Pancreas (tissue), 10 donors: ENCODE measurements around the gene IGFBP5. TPM values are rescaled to one million over a fixed set of nuclear protein-coding genes. Genes with fewer than 3 reads are reported as not detected.
A peak's percentile ranks its signal among the peaks of the same experiment; 100 is the strongest.

Source experiments
- ATAC-seq, 4 donors: fragments of 200-7000 bp; cut with Tn5 transposase; one replicate each; pipeline versions ENCODE4 v1.8.0 to v1.9.1; 2020; ENCODE audit warnings: mild to moderate bottlenecking in 4 of 4, moderate library complexity in 4 of 4
- DNase-seq, 6 donors: peaks; one replicate each; pipeline ENCODE4 v3.0.0-alpha.2; 2020
- FAIRE-seq: peaks from 2 replicates; lab custom pipeline; 2012; peaks lifted over from hg19 to GRCh38; lab: Jason Lieb, UNC
- H3K27ac ChIP-seq, 4 donors: fragments of 200-600 bp; sonication (generic); 1 replicate in 3 of 4; 2 replicates in 1 of 4; pipeline versions ENCODE4 v1.5.0 to v1.8.0; 2020
- H3K27me3 ChIP-seq, 4 donors: fragments of 200-600 bp; one replicate each; pipeline ENCODE4 v1.8.0; 2021
- H3K36me3 ChIP-seq, 3 donors: fragments of 200-600 bp; sonication (generic) in 1 of 3; one replicate each; pipeline versions ENCODE4 v1.5.0 to v1.8.0; 2020 to 2021
- H3K4me1 ChIP-seq, 3 donors: fragments of 200-600 bp; one replicate each; pipeline ENCODE4 v1.8.0; 2021
- H3K4me3 ChIP-seq, 4 donors: fragments of 200-600 bp; sonication (generic) in 2 of 4; one replicate each; pipeline versions ENCODE4 v1.5.0 to v1.8.0; 2020 to 2021
- H3K9me3 ChIP-seq, 4 donors: fragments of 200-600 bp; one replicate each; pipeline ENCODE4 v1.8.0; 2021
- CTCF ChIP-seq, 4 donors: fragments of 200-600 bp; sonication (generic) in 3 of 4; IDR thresholded peaks; one replicate each; pipeline versions ENCODE4 v1.5.0 to v1.8.0; 2021; ENCODE audit warnings: antibody characterized with exemption in 4 of 4
- WGBS, 2 donors: extraction: QIAGEN DNeasy Blood & Tissue Kit; methylation state at CpG; one replicate each; pipeline ENCODE4 v1.1.7; 2013; 5-methylcytosine and 5-hydroxymethylcytosine counted together
- intact Hi-C, 3 donors: fragments of 100-400 bp; cut with DNase I; formaldehyde crosslinking; loops; one replicate each; pipeline versions ENCODE4 v1.11.1 to v1.14.2; 2022
- polyA plus RNA-seq, 2 donors: library from polyadenylated mRNA; stranded (reverse); fragments of 200-250 nt; gene quantifications; one replicate each; pipeline ENCODE4 v1.2.3, GENCODE V29; 2013
- total RNA-seq, 6 donors: library from RNA; stranded (reverse); fragmentation: NEBNext Ultra II Directional in 4 of 6; extraction: Animal tissue kit (Norgen Biotek cat#: 25700) in 4 of 6; gene quantifications; one replicate each; pipeline versions ENCODE4 v1.2.1 to v1.2.4, GENCODE V29; 2021 to 2023
- donor health status: healthy with polysubstance abuse.
- donor health status: DM: no; HTN: no; CAD: no; lungs with moderate emphysema.
- donor health status: DM: no; HTN: no; CAD: no.
- donor health status: control.
- donor health status: control.
- donor health status: Bipolar disorder and iron deficiency.
- donor health status: DM: yes; HTN: yes; CAD: no.
- donor health status: DM: no; HTN: no; CAD: no.
- donor health status: DM: no; HTN: no; CAD: no.
- donor health status: DM: yes; HTN: yes; CAD: no.

Gene IGFBP5
- total and polyA plus RNA-seq, 8 donors, result 8.2 to 91.6 (median 23.2) TPM

DNA sequence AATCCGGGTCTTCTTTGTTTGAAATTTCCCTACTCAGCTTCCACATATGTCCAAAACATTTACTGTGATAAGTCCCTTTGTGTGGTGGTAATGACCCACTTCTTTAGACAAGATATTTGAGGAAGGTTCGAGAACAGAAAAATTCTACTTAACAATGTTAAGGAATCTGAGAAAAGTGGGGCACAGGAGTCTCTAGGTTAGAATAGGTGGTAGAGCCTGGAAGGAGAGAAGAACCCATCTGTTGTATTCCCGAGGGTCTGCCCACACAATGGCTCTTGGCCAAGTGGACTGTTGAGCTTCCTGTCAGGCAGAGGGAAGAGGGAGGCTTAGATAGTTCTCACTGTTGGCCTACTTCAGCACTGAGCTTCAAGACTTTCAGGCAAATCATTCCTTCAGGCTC is 57.9 kb downstream of the IGFBP5 start:
- no peak for TF ChIP-seq CTCF (IDR thresholded peaks at IDR 0.05)
- Histone ChIP-seq H3K27me3 (no peaks in the 10 kb centered on the region), H3K4me1 (peaks cover 7 to 22% (median 14%) of the 10 kb centered on the region in 3 donors), H3K4me3 (no peak overlapping the region), H3K27ac (peak overlapping the region in 3 of 4 donors; percentile 10 to 73 (median 63)), H3K36me3 (no peaks in the 10 kb centered on the region), H3K9me3 (no peaks in the 10 kb centered on the region)
- intact Hi-C loops, result no loop called here
- no peak for FAIRE-seq
- DNase-seq, result no peak
- no peak for ATAC-seq
- 43% methylated on average over 3 of the region's 3 CpGs for WGBS, 2 donors

GRCh38 chr2:216636551-216637450 is 58.5 kb downstream of the IGFBP5 start:
- no peak for TF ChIP-seq CTCF (IDR thresholded peaks at IDR 0.05)
- Histone ChIP-seq H3K9me3 (no peaks in the 10 kb centered on the region), H3K27ac (peak overlapping the region; percentile 8 to 73 (median 36)), H3K4me3 (peak overlapping the region in 2 of 4 donors; percentile 68 to 69), H3K27me3 (no peaks in the 10 kb centered on the region), H3K36me3 (no peaks in the 10 kb centered on the region), H3K4me1 (peaks cover 7 to 22% (median 14%) of the 10 kb centered on the region in 3 donors)
- FAIRE-seq (no peak), DNase-seq (peak in 5 of 6 donors; percentile 51 to 79 (median 62)), ATAC-seq (peak; percentile 47 to 69 (median 56))
- WGBS, 2 donors, result 24 to 25% methylated on average over 29 of the region's 29 CpGs
- intact Hi-C loops, result no loop called here

DNA sequence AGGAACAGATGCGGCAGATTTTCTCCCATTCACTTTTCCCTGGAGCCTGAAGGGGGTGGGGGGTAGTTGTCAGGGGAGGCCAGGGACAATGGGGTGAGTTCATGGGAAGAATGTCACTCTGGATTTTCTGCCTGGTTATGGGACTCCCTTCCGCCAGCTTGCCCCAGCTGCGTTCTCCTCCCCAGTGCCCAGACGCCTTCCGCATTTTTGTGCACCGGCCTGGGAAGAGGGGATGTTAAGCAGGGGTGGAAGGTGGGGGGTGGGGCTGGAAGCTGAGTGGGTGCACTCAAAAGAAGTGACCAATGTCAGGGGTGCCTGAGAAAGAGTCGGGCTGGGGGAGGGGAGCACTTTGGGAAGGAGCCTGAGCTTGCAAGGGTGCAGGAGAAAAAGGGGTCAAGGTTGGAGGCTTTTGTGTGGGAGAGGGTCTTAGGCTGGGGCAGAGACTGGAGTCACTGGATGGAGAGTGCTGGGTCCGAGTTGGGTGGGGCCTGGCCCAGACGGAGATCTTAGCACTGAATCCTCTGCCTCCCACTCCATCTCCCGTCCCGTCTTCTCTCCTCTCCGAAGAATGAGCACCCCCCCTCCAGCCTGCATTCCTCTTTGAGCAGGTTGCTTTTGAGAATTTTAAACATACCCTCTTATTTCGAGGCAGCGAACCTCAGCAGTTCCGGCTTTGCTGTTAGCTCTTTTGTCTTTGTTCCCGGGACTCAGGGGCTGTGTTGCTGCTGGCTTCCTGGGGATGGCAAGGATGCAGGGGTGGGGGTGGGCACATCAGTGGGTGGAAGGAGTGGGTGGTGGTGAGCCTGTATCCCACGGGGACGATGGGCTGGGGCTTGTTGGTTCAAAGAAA is 59.4 kb downstream of the IGFBP5 start:
- H3K4me1 ChIP-seq, result peaks cover 7 to 22% (median 14%) of the 10 kb centered on the region in 3 donors
- no peaks in the 10 kb centered on the region for H3K36me3 ChIP-seq
- ATAC-seq (peak in 3 of 4 donors; percentile 2 to 25 (median 10)), FAIRE-seq (no peak), DNase-seq (peak in 1 of 6 donors; percentile 52)
- H3K27ac ChIP-seq, result peak overlapping the region in 3 of 4 donors; percentile 8 to 73 (median 63)
- WGBS, 2 donors, result 26 to 27% methylated on average over 18 of the region's 18 CpGs
- intact Hi-C loops, result no loop called here
- TF ChIP-seq CTCF (IDR thresholded peaks at IDR 0.05), result no peak
- H3K27me3 ChIP-seq, result no peaks in the 10 kb centered on the region
- H3K9me3 ChIP-seq, result no peaks in the 10 kb centered on the region
- H3K4me3 ChIP-seq, result peak overlapping the region in 2 of 4 donors; percentile 68 to 69

DNA sequence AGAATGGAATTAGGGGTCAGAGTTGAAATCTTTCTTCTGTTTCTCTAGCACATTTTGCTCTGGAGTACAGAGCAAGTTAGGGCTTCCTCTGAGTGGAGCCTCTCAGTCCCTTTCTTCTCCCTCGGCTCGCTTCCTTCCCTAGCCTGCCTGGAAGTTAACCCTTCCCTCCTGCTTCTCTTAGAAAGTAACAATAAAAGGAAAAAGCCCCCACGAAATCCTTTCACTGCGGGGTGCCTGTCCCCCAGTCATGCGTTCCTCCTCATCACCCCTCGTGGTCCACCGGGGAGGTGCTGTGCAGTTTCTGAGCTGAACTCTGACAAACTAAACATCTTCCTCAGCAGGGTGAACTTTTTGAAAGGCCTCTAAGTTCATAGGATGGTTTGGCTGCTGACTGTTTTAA is 60.2 kb downstream of the IGFBP5 start:
- ATAC-seq, result no peak
- Histone ChIP-seq H3K4me3 (peak overlapping the region; percentile 37 to 69 (median 56)), H3K9me3 (no peaks in the 10 kb centered on the region), H3K27me3 (no peaks in the 10 kb centered on the region), H3K4me1 (peaks cover 7 to 22% (median 14%) of the 10 kb centered on the region in 3 donors), H3K36me3 (no peaks in the 10 kb centered on the region), H3K27ac (peak overlapping the region in 3 of 4 donors; percentile 19 to 73 (median 63))
- TF ChIP-seq CTCF (IDR thresholded peaks at IDR 0.05), result no peak
- no peak for DNase-seq
- intact Hi-C loops, result no loop called here
- WGBS, 2 donors, result 9 to 15% methylated on average over 7 of the region's 7 CpGs
- FAIRE-seq, result no peak
